ENCODE measurements around the gene CARD6. TPM values are rescaled to one million over a fixed set of nuclear protein-coding genes. Genes with fewer than 3 reads are reported as not detected.

CARD6 gene
- total and polyA plus RNA-seq, 4 donors: 1.6 to 3.2 (median 2.1) TPM

- Histone ChIP-seq H3K4me1 (ENCODE audit: control insufficient read depth in 4 of 4, insufficient read depth in 4 of 4, low read length in 3 of 4) (peaks cover 5 to 24% (median 14%) of the 10 kb centered on the region in 4 donors), H3K27me3 (ENCODE audit: control insufficient read depth in 4 of 4, insufficient read depth in 4 of 4, low read length in 3 of 4) (no peaks in the 10 kb centered on the region), H3K9me3 (ENCODE audit: control insufficient read depth in 4 of 4, low read length in 3 of 4) (no peaks in the 10 kb centered on the region), H3K27ac (ENCODE audit: low read depth in 1 of 2, low read length in 2 of 2) (peak overlapping the region; percentile 91 to 96), H3K9ac (ENCODE audit: low read depth in 1 of 2, low read length in 2 of 2) (peak overlapping the region; percentile 52 to 54), H3K4me3 (ENCODE audit: low read depth in 1 of 3, low read length in 3 of 3) (peak overlapping the region in 2 of 3 donors; percentile 92 to 99), H3K36me3 (ENCODE audit: control insufficient read depth in 4 of 4, insufficient read depth in 3 of 4, low read depth in 1 of 4, low read length in 3 of 4) (peaks cover 0 to 4% (median 0%) of the 10 kb centered on the region in 4 donors)
- WGBS: 6% methylated on average over 7 of the region's 7 CpGs
- no peak for DNase-seq (ENCODE audit: low spot score)
- TF ChIP-seq REST (IDR thresholded peaks at IDR 0.05): no peak
- TF ChIP-seq SP1 (IDR thresholded peaks at IDR 0.05): no peak
- no peak for TF ChIP-seq ZBTB33 (IDR thresholded peaks at IDR 0.05)
- no peak for TF ChIP-seq FOXA1 (IDR thresholded peaks at IDR 0.05)
- no peak for TF ChIP-seq NR2F2 (IDR thresholded peaks at IDR 0.05)
Measured at GRCh38 chr5:40798801-40799210, 42.4 kb upstream of the CARD6 start.

GRCh38 chr5:40799258-40799657, 41.9 kb upstream of the CARD6 start:
- WGBS: 0% methylated on average over 1 of the region's 1 CpG
- DNase-seq (ENCODE audit: low spot score): no peak
- no peak overlapping the region for H3K27ac ChIP-seq (ENCODE audit: low read depth in 1 of 2, low read length in 2 of 2)
- H3K4me3 ChIP-seq (ENCODE audit: low read depth in 1 of 3, low read length in 3 of 3): no peak overlapping the region
- no peaks in the 10 kb centered on the region for H3K27me3 ChIP-seq (ENCODE audit: control insufficient read depth in 4 of 4, insufficient read depth in 4 of 4, low read length in 3 of 4)
- peak overlapping the region in 1 of 2 donors; percentile 52 for H3K9ac ChIP-seq (ENCODE audit: low read depth in 1 of 2, low read length in 2 of 2)
- H3K36me3 ChIP-seq (ENCODE audit: control insufficient read depth in 4 of 4, insufficient read depth in 3 of 4, low read depth in 1 of 4, low read length in 3 of 4): peaks cover 0 to 4% (median 0%) of the 10 kb centered on the region in 4 donors
- H3K4me1 ChIP-seq (ENCODE audit: control insufficient read depth in 4 of 4, insufficient read depth in 4 of 4, low read length in 3 of 4): peaks cover 5 to 24% (median 14%) of the 10 kb centered on the region in 4 donors
- no peak for TF ChIP-seq ZBTB33 (IDR thresholded peaks at IDR 0.05)
- no peak for TF ChIP-seq ATF3 (IDR thresholded peaks at IDR 0.05)
- TF ChIP-seq CTCF (IDR thresholded peaks at IDR 0.05; ENCODE audit: low read depth, low read length, missing input control): no peak
- no peak for TF ChIP-seq YY1 (IDR thresholded peaks at IDR 0.05)
- no peak for TF ChIP-seq FOXA2 (IDR thresholded peaks at IDR 0.05)
- TF ChIP-seq TAF1 (conservative IDR thresholded peaks at IDR 0.05): no peak
- no peak for TF ChIP-seq MAX (IDR thresholded peaks at IDR 0.05)
- TF ChIP-seq HNF4G (IDR thresholded peaks at IDR 0.05): no peak
- no peak for TF ChIP-seq RXRA (IDR thresholded peaks at IDR 0.05)
- TF ChIP-seq NR2F2 (IDR thresholded peaks at IDR 0.05): no peak
- TF ChIP-seq RAD21 (IDR thresholded peaks at IDR 0.05): no peak
- TF ChIP-seq EGR1 (IDR thresholded peaks at IDR 0.05; ENCODE audit: low read depth in 2 of 2): no peak
- TF ChIP-seq SP1 (IDR thresholded peaks at IDR 0.05): no peak
- no peak for TF ChIP-seq GABPA (IDR thresholded peaks at IDR 0.05 in 1 of 2, conservative IDR thresholded peaks at IDR 0.05 in 1 of 2)
- no peak for TF ChIP-seq JUND (IDR thresholded peaks at IDR 0.05)
- H3K9me3 ChIP-seq (ENCODE audit: control insufficient read depth in 4 of 4, low read length in 3 of 4): no peaks in the 10 kb centered on the region
